GM10266 (cell line): Measurements from ENCODE around the gene B3GALT4.
A peak's percentile ranks its signal among the peaks of the same experiment; 100 is the strongest.

Experiments used
- DNase-seq: peaks from one replicate; pipeline ENCODE4 v3.0.0; 2012; ENCODE audit errors: extremely low spot score
- TF ChIP-seq, protein P1 (sequence below): IDR thresholded peaks from 2 replicates; pipeline ENCODE4 v1.5.1; 2012; ENCODE audit warnings: mild to moderate bottlenecking, low read depth; ENCODE audit not compliant: control insufficient read depth, insufficient read depth; ENCODE audit errors: missing control alignments

Gene B3GALT4

DNA sequence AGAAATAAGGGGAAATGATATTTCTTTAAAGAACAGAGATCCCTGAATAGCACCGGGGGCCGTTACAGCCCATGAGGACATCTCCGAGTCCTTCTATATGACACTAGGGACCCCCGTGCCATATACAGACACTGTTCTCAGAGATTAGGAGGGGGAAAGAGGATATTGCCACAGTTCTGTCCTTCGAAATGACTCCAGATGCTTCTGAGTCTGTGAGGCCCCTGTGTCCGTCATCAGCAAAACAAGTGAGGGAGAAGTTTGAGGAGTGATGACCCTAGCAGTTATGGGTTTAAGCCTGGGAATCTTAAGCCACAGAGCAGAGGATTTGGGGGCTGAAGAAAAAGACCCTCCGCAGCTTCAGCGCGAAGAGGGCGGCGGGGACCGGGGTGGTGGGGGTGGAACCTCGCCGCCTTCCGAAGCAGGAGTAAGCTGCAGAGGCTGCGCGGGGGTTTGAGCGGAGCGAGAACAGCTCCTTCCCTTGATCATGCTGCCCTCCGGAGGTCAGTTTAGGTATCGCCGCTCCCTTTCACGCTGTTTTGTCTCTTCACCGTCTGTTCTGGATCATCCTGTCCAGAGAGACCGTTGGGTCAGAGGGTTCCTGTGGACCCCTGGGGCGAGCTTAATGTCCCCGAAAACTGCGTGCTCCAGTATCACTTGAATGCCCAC lies 28.8 kb upstream of the B3GALT4 start:
- peak; percentile 64 for DNase-seq
- TF ChIP-seq, protein P1, sequence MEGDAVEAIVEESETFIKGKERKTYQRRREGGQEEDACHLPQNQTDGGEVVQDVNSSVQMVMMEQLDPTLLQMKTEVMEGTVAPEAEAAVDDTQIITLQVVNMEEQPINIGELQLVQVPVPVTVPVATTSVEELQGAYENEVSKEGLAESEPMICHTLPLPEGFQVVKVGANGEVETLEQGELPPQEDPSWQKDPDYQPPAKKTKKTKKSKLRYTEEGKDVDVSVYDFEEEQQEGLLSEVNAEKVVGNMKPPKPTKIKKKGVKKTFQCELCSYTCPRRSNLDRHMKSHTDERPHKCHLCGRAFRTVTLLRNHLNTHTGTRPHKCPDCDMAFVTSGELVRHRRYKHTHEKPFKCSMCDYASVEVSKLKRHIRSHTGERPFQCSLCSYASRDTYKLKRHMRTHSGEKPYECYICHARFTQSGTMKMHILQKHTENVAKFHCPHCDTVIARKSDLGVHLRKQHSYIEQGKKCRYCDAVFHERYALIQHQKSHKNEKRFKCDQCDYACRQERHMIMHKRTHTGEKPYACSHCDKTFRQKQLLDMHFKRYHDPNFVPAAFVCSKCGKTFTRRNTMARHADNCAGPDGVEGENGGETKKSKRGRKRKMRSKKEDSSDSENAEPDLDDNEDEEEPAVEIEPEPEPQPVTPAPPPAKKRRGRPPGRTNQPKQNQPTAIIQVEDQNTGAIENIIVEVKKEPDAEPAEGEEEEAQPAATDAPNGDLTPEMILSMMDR, result peak; percentile 98

DNA sequence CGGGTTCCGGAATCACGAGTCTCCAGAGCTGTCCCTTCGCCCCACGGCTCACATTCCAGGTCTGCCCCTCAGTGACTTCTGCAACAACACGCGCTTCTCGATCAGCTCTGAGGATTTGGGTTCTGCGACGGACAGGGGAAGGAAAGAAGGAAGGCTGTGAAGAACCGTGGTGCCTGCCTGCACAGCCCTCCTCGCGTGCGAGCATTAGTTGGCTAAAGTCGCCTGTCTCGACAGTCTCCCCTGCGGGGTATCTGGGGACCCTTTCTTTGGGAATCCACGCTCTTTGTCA lies 28.3 kb upstream of the B3GALT4 start:
- no peak for DNase-seq
- TF ChIP-seq, protein P1, result no peak

DNA sequence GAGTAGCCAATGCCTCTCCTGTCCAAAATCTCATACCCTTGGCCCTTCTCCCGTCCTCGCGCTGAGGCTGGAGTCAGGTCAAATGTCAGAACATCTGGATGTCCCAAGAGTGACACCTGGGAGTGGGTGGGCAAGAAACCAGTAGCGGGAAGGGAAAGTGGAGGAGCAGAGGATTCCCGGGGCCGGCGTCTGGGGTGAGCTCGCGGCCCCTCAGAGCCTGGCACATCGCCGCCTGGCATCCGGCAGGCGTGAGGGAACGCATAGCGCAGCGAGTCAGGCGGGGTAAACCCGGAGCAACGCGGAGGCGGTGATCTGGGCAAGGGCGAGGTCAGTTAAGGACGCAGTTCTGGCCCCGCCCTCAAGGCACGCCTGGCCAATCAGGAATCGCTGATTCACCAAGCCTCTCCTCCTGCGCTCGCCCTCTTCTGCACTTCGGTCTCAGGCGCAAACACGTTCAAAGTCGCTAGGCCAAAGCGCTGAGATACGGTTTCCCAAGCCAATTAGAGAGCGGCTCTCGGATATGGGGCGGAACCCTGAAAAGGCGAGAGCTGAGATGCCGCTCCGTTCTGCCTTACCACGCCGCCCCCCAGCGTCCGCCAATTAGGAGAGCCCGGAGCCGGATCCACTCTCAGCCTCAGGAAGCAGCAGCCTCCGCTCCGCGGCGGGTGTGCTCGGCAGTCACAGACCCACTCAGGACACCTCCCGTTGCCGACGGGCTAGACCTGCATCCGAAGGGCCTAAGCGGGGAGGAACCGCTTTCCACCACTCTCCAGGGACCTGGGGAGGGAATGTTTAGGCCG lies 27.8 kb upstream of the B3GALT4 start:
- peak; percentile 84 for DNase-seq
- TF ChIP-seq, protein P1, result no peak

DNA sequence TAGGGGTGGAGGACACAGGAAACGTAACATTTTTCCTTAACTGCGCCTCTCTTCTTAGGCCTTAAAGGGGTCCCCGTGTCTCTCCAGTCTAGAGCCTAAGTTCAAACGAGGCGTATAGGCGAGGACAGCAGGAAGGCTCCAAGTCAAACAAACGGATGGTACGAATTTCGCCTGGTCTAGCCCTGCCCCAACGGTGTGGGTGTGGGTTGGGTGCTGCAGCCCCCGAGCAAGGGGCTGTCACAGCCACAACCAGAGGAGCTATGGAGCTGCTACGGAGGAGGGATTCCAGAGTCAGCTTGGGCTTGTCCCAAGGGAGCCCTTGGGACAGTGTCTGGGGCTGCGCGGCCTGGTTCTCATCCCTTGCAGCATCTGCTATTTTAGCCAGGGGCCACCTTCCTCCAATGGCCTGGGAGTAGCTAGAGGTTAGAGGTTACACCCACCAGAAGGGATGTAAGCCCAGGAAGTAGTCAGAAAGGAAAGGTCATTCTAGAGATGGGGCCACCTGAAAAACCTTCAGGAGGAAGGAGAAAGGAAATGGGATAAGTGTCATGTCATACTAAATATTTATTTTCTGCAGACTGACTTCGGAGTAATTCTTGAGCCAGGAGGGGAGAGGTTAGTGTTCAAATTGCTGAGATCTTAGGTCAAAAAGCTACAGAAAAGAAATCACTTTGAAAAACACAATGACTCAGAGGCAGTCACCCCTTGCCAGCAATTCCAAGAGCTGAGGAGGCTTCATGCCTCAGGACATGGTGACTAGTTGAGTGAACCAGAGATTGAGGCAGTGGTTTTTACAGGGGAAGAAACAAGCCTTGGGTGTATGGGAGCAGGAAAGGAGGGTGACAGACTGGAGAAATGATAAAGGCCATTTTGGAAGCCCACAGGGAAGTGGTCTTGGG lies 26.9 kb upstream of the B3GALT4 start:
- no peak for DNase-seq
- TF ChIP-seq, protein P1, result no peak

DNA sequence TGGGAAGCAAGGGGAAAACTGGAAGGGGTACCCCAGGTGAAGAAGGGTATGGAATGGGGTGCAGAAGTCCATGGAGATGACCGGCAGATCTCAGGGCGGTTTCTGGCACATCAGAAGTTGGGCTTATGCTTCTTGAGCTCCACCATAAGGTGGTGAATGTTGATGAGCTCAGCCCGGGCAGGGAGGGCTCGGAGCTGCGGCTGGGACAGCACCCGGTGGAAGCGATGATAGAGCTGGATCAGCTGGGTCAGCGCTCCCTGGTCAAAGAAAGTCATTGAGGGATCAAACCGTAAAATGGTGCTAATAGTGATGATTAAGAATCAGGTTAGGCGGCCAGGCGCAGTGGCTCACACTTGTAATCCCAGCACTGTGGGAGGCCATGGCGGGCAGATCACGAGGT lies 26.2 kb upstream of the B3GALT4 start:
- DNase-seq, result no peak
- TF ChIP-seq, protein P1, result no peak

DNA sequence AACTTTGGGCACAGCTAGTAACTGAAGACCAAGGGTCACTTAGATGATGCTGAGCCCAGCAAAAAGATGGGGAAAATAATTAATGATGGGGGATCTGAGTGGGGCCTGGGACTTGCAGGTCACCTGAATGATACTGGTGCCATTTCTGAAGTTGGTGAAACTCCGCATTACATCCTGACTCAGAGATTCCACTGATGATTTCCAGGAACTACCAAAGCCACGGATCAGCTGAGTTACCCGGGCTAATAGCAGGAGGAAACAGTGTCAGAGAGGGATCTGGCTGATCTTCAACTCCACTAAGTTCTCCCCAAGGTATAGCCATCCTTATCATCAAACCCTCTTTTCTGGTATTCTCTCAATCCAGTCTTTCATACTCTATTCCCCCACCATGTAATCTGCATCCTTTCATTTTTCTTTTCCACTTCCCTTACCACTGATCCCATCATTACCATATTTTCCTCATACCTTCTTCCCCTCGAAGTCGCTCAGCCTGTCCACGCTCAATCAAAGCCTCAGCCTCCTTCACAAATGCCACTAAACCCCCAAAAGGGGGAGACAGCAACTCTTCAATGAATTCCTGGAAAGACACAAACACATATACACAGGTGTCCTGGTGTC lies 25.4 kb upstream of the B3GALT4 start:
- TF ChIP-seq, protein P1, result peak; percentile 7
- DNase-seq, result no peak
